Activated naive CD4-positive, alpha-beta T cell treated with Interleukin-2 at 50 U/mL for 16 hours (primary cell): ENCODE measurements around the gene RASD1.
"Not testable (repeated sequence)": the region's sequence is repeated elsewhere in the genome, so short reads cannot be mapped to it uniquely, and the experiment has no call there.

Source experiments
- DNase-seq: peaks from one replicate; pipeline ENCODE4 v3.0.0-alpha.2; 2020

The RASD1 gene

DNA sequence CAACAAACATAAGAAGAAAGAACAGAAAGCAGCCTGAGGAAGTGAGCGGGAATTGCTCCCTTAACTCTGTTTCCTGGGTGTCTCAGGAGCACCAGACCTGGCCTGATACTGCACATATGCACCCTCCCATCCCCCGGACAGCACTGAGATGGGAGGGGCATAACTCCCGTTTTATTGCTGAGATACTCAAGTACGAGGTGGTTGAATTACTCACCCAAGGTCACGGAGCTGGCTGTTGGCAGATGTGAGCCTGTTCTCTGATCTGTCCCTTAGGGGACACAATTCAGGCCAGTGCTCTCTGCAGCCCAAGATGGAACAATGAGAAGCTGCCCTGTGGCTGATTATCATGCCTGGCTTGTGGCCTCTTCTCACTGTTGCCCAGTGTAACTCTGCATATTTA is 28.5 kb downstream of the RASD1 start:
- DNase-seq: no peak

GRCh38 chr17:17467016-17467415 is 29.2 kb downstream of the RASD1 start:
- no peak for DNase-seq

- DNase-seq: no peak
Measured at GRCh38 chr17:17466511-17466910, 29.7 kb downstream of the RASD1 start.

DNA sequence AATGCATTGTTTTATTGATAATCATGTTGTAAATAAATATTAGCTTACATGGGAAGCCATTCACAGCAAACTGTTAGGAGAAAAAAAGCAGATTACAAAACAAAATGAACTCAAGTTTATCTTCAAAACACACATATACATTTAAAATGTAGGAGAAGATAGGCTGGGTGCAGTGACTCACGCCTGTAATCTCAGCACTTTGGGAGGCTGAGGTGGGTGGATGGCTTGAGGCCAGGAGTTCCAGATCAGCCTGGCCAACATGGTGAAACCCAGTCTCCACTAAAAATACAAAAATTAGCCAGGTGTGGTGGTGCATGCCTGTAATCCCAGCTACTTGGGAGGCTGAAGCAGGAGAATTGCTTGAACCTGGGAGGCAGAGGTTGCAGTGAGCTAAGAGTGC is 30.3 kb downstream of the RASD1 start:
- not testable (repeated sequence) for DNase-seq

- DNase-seq: no peak
Measured at GRCh38 chr17:17463821-17464220, 32.4 kb downstream of the RASD1 start.

- no peak for DNase-seq
Measured at GRCh38 chr17:17462048-17462824, 34.0 kb downstream of the RASD1 start.

DNA sequence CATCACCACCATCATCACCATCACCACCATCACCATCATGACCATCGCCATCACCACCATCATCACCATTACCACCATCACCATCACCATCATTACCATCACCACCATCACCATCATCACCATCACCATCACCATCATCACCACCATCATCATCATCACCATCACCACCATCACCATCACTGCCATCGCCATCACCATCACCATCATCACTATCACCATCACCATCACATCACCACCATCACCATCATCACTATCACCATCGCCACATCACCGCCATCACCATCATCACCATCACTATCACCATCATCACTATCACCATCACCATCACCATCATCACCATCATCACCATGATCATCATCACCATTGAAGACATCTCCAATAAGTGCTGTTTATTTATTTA is 36.2 kb downstream of the RASD1 start:
- DNase-seq: no peak

DNA sequence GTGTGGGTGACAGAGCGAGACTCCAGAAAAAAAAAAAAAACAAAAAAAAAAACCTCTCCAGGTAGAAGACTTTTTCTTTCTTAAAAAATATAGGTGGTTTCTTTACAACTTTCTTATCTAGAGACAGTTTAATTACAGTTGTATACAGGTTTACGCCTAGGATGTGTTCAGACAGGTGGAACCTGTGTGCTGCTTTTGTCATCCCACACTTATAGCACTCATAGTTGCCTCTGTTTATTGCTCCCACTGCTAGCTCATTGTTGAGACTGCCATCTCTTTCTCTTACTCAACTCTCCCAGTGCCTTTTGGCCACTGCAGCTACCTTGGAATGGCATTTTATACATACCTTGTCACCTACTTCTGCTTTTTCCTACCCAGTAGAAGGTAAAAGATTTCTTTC is 38.5 kb downstream of the RASD1 start:
- no peak for DNase-seq

GRCh38 chr17:17456251-17456650 is 39.9 kb downstream of the RASD1 start:
- DNase-seq: no peak

DNA sequence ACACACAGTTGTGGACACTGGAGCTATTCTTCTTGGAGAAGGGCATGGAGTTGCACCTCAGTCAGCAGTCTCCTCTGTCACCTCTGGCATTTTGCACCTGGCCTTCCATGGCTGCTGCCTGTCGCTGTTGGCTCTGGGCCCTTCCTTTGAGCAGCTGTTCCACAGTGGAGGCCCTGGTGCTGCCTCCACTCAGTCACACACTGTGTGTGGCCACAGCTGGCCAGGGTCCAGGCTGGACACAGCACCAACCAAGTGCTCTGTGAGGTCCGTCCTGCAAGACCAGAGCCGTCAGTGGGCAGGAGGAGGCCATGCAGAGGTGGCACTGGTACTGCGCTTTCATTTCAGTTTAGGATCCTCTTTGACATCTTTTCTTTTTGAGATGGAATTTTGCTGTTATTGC is 41.0 kb downstream of the RASD1 start:
- no peak for DNase-seq

DNA sequence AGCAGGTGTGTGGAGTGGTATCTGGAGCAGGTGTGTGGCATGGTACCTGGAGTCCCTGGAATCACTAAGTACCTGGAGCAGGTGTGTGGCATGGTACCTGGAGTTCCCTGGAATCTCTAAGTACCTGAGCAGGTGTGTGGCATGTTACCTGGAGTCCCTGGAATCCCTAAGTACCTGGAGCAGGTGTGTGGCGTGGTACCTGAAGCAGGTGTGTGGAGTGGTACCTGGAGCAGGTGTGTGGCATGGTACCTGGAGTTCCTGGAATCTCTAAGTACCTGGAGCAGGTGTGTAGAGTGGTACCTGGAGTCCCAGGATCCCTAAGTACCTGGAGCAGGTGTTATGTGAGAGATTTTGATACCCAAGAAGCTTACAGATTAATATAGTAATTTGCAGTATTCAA is 41.5 kb downstream of the RASD1 start:
- not testable (repeated sequence) for DNase-seq

GRCh38 chr17:17454276-17454675 is 41.9 kb downstream of the RASD1 start:
- no peak for DNase-seq

- no peak for DNase-seq
Measured at GRCh38 chr17:17453088-17453487, 43.1 kb downstream of the RASD1 start.

DNA sequence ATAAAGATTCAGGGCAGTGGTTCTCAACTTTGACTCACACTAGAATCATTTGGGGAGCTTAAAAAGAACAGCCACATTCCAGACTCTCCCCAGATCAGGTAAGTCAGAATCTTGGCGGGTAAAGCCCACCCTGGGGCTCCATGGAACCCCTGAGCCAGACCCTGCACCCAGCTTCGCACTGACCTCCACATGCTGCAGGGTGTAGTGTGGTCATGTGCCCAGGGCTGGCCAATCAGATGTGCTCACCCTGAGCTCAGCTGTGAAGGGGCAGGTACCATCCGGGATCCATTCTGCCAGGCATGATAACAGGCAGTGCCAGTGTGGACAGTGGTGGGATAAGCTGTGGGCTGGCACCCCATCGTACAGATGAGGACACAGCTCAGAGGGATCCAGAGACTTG is 47.5 kb downstream of the RASD1 start:
- no peak for DNase-seq

DNA sequence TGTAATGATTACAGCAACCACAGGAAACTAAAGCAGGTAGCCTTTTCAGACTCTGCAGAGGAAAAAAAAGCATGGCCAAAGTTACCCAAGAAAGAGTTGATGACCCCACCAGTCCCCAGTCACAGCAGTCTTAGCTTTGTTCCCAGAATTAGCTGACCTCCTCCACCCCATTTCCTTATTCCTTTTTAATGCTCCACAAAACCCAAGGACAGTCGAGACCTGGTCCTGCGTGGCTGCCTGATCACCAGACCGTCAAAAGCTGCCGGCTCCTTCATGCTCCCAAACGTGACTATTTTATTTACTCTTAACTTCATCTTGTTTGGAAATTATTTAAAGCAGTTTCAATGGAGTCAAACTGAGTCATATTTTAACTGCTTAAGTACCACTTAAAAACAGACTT is 48.1 kb downstream of the RASD1 start:
- no peak for DNase-seq

DNA sequence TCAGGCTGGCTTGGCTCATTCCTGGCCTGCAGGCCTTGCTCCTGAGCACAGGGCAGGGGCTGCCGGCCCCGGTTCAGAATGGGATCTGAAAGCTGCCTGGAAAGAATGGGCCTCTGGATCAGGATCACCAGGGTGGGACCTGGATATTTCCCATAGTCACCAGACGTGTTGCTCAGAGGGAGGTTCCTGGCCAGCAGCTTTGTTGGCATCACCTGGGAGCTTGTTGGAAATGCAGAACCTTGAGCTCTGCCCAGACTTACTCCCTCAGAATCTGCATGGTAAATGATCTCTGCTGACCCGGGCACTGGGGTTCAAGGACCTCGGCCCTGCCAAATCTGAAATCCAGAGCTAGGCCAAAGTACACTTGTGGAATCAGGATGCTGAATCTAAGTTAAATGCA is 48.9 kb downstream of the RASD1 start:
- no peak for DNase-seq

DNA sequence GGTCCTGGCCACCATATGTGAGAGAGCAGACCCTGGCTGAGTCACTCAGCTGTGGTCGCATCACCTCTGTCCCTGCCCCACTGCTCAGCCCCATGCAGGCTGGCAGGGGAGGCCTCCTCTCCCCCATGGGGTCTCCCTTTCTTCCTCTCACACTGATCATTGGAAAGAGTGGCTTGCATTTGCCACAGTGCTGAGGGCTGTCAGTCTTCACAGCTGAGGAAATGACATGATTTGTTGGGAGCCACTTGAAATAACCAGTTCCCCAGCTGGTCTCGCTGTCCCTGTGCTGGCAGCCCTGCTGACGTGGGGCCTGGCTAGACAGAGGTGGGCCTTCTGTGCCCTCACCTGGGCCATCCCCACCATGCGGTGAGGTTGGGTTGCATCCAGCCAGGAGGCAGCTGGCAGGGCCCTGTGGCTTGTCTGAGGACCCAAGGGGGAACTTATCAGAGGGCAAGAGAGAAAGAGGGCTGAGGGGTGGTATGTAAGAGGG is 49.5 kb downstream of the RASD1 start:
- DNase-seq: no peak

DNA sequence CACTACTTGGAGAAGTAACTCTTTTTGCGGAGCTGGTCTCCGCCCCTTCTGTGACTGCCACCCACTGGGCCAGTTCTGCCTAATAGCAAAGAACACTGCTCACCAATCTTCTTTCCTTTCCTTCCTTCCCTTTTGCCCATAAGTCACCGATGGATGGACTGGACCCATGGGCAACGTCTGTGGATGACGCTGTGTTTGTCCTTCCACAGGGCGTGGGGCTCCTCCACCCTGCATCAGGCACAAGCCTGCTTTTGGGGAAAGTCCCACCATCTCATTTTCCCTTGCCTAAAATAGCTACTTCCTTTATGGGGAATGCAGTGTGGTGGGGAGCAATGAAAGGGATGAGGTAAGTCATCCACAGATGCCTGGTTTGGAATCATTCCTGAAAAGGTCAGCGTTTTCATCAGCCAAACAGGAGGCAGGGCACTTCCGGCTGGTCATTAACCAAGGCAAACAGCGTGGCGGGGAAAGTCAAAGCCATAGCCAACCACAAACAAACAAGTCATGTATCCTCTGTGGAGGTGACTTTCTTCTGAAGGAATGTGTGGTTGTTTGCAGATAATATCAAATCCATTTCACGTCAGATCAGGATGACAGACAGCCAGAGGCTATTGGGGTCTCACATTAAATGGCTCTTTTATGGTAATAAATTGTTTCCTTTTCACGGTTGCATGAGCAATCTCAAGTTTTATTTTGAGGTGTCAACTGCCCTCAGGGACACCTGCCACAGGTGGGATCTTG is 50.1 kb downstream of the RASD1 start:
- no peak for DNase-seq

DNA sequence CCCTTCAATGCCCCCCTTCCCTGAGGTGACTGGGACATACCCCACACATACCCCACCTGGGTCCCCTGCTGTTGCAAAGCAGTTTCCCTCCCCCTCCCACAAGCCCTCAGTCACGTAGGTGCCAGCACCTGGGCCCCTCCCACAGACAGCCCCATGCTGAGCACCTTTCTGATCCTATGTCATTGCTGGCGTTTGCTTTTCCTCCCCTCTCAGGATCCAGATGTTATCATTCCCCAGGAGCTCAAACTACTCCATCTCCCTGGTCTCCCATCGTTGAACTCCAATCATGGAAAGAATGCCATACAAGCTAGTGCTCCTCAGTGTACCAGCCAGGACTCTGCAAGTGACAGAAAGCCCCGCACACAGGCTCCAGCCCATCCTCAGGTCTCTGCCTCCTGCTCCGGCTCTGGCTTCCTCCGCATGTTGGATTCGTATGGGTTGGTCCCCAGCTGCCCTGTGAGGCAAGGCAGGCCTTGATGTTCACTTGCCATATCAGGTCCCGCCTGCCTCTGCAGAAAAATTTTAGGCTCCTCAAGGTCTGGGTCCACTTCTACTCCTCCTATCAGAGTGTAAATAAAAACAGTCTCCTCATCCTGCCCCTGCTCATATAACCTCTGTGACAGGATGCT is 50.8 kb downstream of the RASD1 start:
- DNase-seq: no peak
